AG09319 (cell line): ENCODE results near the gene CTU2.

Source experiments
- DNase-seq: peaks from one replicate; pipeline ENCODE4 v3.0.0-alpha.2; 2010; ENCODE audit warnings: low read depth; ENCODE audit errors: extremely low read depth
- CTCF ChIP-seq: IDR thresholded peaks from 2 replicates; pipeline ENCODE4 v1.5.1; 2011; ENCODE audit warnings: low read depth, mild to moderate bottlenecking, inconsistent platforms, low read length, moderate library complexity

The CTU2 gene

DNA sequence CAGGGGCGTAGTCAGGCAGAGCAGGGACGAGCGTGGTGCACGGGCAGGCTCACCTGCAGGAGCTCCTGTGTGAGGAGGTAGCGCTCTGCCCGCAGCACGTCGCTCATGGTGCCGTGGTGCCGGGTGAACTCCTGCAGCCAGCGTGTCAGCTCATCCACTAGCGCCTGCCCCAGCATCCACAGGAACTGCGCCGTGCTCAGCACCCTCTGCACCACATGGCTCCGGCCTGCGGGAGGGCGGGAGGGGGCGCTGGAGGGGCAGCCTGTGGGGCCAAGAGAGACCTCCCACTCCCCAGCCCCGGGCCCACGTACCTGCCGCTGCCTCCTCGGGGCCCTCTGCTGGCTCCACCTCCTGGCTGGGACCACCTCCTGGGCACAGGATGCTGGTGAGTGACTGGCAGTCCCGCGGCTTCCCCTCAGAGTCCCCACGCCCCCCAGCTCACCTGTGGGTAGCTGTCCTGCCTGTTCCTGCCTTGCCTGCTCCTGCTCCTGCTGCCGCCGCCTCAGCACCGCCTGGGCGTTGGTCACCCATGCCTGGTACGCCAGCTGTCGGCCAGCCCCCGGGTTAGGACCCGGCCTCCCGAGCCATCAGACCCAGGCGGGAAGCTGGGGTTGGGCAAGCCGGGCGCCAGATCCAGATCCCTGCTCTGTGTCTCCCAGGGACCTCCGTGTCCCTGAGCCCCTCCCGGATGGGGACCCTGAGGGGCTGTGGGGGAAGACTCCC lies 16.6 kb downstream of the CTU2 start:
- DNase-seq, result no peak
- no peak for TF ChIP-seq CTCF

GRCh38 chr16:88723507-88723887 lies 17.2 kb downstream of the CTU2 start:
- no peak for TF ChIP-seq CTCF
- DNase-seq, result no peak

DNA sequence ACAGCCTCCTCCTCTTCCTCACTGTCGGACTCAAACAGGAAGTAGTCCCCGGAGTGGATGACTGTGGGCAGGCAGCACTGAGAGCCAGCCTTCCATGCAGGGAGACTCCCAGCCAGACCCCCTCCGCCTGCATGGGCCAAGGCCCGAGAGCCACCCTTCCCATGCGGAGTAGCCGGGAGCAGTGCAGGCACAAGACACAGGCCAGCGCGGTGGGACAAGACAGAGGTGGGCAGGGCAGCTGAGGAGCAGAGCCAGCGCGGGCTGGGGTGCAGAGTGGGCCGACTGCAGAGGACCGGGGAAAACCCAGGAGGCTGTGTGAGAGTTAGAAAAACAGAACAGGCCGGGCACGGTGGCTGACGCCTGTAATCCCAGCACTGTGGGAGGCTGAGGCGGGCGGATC lies 17.6 kb downstream of the CTU2 start:
- TF ChIP-seq CTCF, result no peak
- DNase-seq, result no peak

DNA sequence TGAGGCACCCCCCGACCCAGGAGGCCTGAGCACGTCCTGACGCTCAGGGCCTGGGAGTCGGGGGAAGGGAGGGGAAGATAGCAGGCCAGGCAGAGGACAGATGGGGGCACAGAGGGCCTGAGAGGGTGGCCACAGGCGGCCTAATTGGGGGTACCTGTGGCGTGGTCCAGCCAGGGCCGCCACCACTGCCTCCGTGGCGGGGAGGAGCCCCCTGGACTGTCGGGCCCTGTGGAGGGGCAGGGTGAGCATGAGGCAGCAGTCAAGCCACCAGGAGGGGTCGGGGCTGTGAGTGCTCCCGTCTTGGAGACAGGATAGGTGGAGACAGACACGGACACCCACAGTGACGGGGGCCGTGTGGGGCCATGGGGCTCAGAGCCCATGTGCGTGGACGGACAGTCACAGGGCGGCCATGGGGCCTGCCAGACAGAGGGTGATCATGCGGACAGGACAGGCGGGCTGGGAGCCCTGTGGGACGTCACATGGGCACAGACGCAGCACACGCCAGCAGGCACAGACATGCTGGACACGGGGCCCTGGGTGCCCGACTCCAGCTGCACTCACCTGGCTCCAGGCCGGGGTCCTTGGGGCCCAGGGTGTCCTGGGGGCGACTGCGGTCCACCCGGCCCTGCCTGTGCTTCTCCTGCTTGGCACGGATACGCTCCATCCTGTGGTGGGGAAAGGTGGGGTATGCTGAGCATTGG lies 18.7 kb downstream of the CTU2 start:
- no peak for TF ChIP-seq CTCF
- DNase-seq, result no peak

DNA sequence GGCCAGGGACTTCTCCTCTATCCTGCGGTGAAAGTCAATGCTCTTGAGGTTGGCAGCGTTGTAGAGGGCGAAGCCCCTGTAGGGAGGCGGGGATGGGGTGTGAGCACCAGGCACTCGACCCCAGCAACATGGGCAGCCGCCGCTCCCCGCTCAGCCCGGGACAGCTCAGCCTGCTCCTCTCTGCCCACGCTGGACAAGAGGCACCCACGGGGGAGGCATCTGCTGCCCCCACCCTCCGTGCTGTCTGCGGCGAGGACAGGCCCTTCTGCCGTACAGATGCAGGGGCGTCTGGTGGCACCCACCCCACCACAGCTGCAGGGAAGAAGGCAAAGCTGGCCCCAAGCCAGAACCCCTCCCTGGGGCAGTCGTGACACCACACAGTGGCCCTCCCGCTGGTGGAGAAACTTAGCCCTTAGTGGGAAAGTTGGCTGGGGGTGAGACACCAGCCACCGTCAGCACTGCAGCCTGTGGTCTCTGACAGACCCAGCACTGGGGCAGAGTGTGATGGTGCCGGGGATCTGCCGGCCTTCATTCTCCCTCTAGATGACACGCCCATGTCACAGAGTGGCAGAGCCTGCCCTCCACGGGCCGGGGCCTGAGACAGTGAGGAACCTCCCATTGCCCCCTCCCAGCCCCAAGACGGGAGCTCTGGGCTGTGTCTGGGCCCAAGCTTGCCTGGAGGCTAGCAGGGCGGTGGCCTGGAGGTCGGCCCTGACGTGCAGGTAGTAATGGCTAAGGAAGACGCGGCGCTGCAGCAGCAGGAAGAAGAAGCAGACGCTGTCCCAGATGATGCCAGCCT lies 19.5 kb downstream of the CTU2 start:
- TF ChIP-seq CTCF, result no peak
- no peak for DNase-seq

GRCh38 chr16:88726408-88726749 lies 20.1 kb downstream of the CTU2 start:
- TF ChIP-seq CTCF, result no peak
- DNase-seq, result no peak

DNA sequence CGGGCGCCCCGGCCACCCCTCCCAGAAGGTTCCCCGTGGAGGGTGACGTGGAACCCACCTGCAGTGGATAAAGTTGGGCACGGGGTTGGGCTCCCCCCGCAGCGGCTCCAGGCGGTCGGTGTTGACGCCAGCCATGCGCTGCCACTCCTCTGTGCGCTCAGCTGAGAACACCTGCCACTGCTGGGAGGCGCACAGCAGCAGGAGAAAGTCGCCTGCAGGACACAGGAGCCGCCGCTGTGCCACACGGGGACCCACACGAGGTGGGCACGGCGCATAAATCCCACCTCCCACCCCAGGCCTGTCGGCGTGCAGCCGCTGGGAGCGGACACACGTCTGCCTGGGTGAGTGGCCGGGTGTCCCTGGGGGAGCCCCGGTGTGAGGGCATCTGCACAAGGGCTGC lies 20.7 kb downstream of the CTU2 start:
- TF ChIP-seq CTCF, result no peak
- no peak for DNase-seq
